Epithelial cell of prostate (primary cell): ENCODE measurements around the gene SMARCC1.

Source experiments
- DNase-seq: peaks from one replicate; pipeline ENCODE4 v3.0.0-alpha.2; 2011; ENCODE audit warnings: low read depth, low spot score
- H3K27ac ChIP-seq: fragments of 450-650 bp; 2 replicates; pipeline ENCODE4 v1.5.1; 2017; ENCODE audit warnings: mild to moderate bottlenecking

Gene SMARCC1

GRCh38 chr3:47568901-47569300, 212.8 kb downstream of the SMARCC1 start:
- DNase-seq, result no peak
- no peak overlapping the region for H3K27ac ChIP-seq

DNA sequence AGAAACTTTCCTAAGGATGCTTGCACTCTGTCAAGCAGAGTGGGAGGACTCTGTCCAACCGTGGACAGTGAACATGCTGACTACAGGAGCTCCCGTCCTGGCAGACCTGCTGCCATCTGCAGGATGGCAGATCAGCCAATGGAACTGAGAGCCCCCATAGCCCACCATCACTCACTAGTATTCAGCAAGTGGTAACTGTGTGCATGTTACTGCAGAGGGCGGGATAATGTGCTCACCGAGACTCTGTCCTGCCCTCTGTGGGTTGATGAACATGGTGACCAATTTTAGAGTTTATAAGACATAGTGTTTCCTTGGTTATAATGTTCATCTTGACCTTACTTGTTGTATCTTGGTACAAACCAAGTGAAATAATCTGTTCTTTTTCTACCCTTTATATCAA, 214.5 kb downstream of the SMARCC1 start:
- H3K27ac ChIP-seq, result no peak overlapping the region
- no peak for DNase-seq

- DNase-seq, result no peak
- H3K27ac ChIP-seq, result no peak overlapping the region
Measured at GRCh38 chr3:47566667-47567066, 215.0 kb downstream of the SMARCC1 start.

GRCh38 chr3:47565734-47566550, 215.8 kb downstream of the SMARCC1 start:
- H3K27ac ChIP-seq, result no peak overlapping the region
- DNase-seq, result no peak

DNA sequence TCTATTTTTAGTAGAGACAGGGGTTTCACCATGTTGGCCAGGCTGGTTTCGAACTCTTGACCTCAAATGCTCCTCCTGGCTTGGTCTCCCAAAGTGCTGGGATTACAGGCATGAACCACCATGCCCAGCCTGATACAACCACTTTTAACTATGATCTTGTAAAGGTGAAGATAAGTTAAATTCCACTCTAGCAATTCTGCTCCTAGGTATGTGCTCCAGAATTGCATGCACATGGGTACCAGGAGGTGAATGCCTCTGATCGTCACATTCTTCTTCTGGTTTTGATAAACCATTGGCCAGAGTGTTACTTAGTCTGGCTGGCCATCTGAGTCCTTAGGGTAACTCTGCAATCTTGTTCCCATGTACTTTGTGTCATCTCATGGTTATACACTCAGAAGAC, 225.3 kb downstream of the SMARCC1 start:
- no peak overlapping the region for H3K27ac ChIP-seq
- DNase-seq, result no peak

- no peak for DNase-seq
- H3K27ac ChIP-seq, result no peak overlapping the region
Measured at GRCh38 chr3:47554335-47554734, 227.4 kb downstream of the SMARCC1 start.

DNA sequence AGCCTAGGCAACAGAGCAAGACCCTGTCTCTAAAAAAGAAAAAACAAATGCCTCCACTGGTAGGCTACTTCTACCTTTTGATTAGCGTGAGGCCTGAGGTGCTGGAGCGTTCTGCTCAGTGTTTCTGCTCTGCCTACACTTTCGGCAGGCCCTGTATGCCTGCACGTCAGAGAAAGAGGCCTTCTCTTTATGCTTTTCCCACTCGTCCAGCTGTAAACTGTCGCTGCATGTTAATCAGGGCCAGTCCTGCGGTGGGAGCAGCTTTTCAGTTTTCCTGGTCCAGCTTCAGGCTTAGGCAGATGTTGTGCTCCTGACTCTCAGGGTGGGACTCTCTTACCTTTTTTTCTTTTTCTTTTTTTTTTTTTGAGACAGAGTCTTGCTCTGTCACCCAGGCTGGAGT, 228.3 kb downstream of the SMARCC1 start:
- no peak overlapping the region for H3K27ac ChIP-seq
- DNase-seq, result no peak

DNA sequence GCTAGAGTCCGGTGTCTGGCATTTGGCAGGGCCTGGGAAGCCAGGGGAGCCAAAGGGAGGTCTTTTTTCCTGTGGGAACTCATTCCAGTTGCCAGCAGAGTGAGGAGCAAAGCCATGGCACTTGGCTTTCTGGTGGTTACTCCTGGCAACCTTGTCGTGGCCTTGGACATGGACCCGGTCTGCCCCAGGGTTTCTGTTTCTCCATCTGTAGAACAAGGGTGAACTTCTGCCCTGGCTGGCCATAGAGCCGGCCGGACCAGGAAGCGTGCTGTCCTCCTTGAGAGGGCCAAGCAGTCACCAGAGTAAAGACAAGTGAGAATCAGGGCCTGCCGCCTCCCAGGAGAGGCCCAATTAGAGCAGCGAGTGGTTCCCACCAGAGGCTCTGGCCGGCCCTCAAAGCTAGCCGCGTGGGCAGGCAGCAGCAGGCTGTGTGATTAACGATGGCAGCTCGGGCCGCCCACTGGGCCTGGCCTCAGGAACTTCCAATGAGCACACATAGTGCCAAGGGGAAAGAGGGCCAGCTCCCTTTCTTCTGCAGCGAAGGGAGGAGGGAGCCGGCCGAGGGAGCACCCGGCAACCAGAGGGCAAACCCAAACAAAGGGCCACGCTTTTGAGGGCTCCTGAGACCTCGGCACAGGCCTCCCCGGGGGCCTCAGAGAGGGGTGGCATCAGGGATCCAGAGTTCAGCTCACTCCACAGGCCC, 239.1 kb downstream of the SMARCC1 start:
- no peak overlapping the region for H3K27ac ChIP-seq
- DNase-seq, result no peak

DNA sequence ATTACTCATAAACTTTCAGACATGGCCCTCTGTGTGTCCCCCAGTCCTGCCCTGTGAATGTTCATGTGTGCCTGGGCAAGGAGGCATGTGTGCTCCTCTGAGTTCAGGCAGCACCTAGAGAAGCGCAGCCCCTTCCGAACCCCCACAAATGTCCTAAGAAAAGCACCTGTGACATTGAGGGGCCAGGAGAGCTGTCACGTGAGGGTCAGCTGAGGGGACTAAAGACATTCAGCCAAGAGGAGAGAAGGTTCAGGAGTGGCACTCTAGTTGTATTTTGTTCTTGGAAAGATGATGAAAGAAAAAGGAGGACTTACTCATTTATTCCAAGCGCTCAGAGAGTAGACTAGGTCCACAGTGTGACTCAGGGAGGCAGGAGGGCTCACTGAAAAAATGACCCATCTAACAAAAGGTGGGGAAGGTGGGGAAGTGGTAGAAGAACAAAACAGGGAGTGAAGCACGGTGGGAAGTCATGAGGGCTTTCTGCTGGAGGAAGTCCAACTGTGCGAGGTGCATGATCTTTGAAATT, 240.0 kb downstream of the SMARCC1 start:
- no peak for DNase-seq
- no peak overlapping the region for H3K27ac ChIP-seq

DNA sequence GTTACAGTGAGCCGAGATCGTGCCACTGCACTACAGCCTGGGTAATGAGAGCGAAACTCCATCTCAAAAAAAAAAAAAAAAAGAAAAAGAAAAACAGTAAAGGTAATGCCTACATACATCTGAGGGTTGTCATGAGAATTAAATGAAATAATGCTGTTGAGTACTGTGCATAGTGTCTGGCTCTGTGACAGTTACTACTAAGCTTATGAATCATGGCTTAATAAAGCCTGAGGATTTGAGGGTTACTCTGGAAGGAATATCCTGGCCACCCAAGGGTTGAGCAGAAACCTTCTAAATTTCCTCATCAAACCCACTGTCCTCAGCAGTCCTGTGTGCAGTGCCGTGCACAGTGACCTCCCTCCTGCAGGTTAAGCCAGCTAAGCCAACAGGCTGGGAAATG, 241.4 kb downstream of the SMARCC1 start:
- DNase-seq, result no peak
- no peak overlapping the region for H3K27ac ChIP-seq

DNA sequence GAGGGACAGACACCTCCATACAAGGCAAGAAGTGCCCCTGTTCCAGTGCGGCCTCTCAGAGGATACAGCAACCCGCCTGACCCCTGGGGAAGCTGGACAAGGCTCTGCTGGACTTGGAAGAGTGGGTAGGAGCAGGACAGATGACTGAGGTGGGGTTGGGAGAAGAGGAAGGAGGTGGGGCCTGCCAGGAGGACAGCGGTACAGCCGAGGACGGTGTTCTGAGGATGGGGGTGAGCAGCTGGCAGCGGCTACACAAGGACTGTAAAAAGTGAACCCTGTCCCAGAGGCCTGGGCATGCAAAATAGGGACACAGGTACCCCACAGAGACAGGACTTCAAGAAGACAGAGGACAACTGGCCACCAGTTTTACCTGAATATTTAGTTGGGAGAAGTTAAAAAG, 244.7 kb downstream of the SMARCC1 start:
- no peak for DNase-seq
- no peak overlapping the region for H3K27ac ChIP-seq

DNA sequence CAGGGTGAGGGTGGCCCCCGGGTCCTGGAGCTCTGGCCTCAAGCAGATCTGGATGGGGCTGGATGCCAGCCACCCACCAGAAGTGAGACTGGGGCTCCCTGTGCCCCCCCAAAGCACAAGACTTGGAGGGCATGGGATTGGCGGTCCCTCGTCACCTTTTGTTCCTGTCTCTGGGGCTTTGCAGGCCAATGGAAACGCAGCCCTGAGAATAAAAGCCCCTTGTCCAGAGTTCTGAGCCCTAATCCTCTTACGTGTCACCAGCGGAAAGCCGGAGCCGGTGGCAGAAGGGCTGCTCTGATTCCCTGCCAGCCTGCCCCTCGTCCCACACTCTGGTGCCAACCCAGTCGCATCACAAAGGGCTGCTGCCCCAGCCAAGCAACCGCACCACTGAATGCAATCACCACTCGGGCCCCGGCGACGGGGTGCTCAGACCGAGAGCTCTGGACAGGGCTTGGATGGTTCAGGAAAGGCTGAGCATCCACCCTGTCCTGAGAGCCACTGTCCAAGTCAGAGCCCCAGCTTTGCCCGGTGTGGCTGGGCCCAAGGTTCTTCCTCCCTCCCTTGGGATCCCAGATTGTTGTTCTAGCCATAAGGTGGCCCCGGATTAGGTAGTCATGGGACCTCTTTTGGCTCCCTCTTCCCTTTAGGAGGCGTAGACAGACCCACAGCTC, 245.3 kb downstream of the SMARCC1 start:
- no peak for DNase-seq
- no peak overlapping the region for H3K27ac ChIP-seq
